Testis (tissue), 3 donors: Measurements from ENCODE around the gene GALNT9. TPM values are rescaled to one million over a fixed set of nuclear protein-coding genes. Genes with fewer than 3 reads are reported as not detected.
"Not testable (repeated sequence)": the region's sequence is repeated elsewhere in the genome, so short reads cannot be mapped to it uniquely, and the experiment has no call there.

Source experiments
- DNase-seq: peaks from one replicate; pipeline ENCODE4 v3.0.0-alpha.2; 2019
- H3K27ac ChIP-seq, 2 donors: fragments of 200-600 bp; sonication (generic); one replicate each; pipeline ENCODE4 v1.5.1; 2019
- H3K27me3 ChIP-seq: fragments of 200-600 bp; sonication (generic); one replicate; pipeline ENCODE4 v1.5.1; 2019
- H3K36me3 ChIP-seq: fragments of 200-600 bp; sonication (generic); one replicate; pipeline ENCODE4 v1.5.1; 2017; ENCODE audit warnings: low read depth; ENCODE audit errors: missing control alignments
- H3K4me1 ChIP-seq: fragments of 200-600 bp; sonication (generic); one replicate; pipeline ENCODE4 v1.5.1; 2019
- H3K4me3 ChIP-seq, 2 donors: fragments of 200-600 bp; sonication (generic); one replicate each; pipeline ENCODE4 v1.5.1; 2017 to 2019
- H3K9me3 ChIP-seq: fragments of 200-600 bp; sonication (generic); one replicate; pipeline ENCODE4 v1.5.1; 2017
- POLR2A ChIP-seq: fragments of 450-650 bp; IDR thresholded peaks from one replicate; pipeline ENCODE4 v1.6.1; 2017; ENCODE audit warnings: antibody characterized with exemption, mild to moderate bottlenecking, moderate library complexity
- WGBS, 2 donors: methylation state at CpG; one replicate each; pipeline ENCODE4 v1.1.5; 2018; 5-methylcytosine and 5-hydroxymethylcytosine counted together
- intact Hi-C: fragments of 100-400 bp; cut with DNase I; formaldehyde crosslinking; loops from one replicate; pipeline ENCODE4 v1.15.1; 2023; ENCODE audit warnings: low total_unique reads
- polyA plus RNA-seq: library from polyadenylated mRNA; stranded (reverse); fragments of 350-450 nt; fragmentation: Illumina TruSeq; extraction: RNeasy Lipid Tissue Mini Kit (QIAGEN cat#74804); gene quantifications from one replicate; pipeline ENCODE4 v1.2.3, GENCODE V29; 2014; ENCODE audit warnings: low read depth, low replicate concordance; ENCODE audit not compliant: insufficient read depth
- total RNA-seq, 2 donors: library from RNA; depleted of rRNA; stranded (reverse); fragments of >200 nt; gene quantifications; one replicate each; pipeline ENCODE4 v1.2.3, GENCODE V29; 2016
- TF ChIP-seq, protein P1 (sequence below), 3 experiments: fragments of 450-650 bp in 2 of 3; fragments of 200-600 bp in 1 of 3; sonication (generic) in 1 of 3; IDR thresholded peaks; one replicate each; pipeline ENCODE4 v1.5.1; 2016 to 2019; ENCODE audit warnings: antibody characterized with exemption in 3 of 3, mild to moderate bottlenecking in 2 of 3, moderate library complexity in 1 of 3

The GALNT9 gene
- total and polyA plus RNA-seq, 3 donors from 2014 or later, result 1.1 to 1.5 (median 1.3) TPM

DNA sequence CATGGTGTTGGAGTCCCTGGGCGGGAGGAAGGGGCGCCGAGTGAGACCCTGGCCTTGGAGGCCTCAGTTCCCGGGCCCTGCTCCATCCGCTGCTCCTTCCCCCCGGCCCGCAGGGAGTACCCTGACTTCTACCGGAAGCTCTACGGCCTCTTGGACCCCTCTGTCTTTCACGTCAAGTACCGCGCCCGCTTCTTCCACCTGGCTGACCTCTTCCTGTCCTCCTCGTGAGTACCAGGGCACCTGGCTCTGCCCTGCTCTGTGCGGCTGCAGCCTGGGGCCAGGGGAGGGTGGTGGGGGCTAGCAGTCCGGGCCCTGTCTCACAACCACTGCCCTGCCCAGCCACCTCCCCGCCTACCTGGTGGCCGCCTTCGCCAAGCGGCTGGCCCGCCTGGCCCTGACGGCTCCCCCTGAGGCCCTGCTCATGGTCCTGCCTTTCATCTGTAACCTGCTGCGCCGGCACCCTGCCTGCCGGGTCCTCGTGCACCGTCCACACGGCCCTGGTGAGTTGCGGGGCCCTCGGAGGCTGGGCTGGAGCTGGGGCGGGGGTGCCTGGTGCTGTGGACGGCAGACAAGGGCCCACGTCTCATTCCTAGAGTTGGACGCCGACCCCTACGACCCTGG, 178.1 kb downstream of the GALNT9 start:
- intact Hi-C loops, result loop anchor here (10.0 kb wide), 1 partner anchor 264 kb away; no protein-coding TSS in a partner anchor
- DNase-seq, result no peak
- H3K4me3 ChIP-seq, result no peak overlapping the region
- no peaks in the 10 kb centered on the region for H3K36me3 ChIP-seq
- H3K27ac ChIP-seq, result no peak overlapping the region
- WGBS, 2 donors, result 95 to 96% methylated on average over 18 to 36 of the region's 36 CpGs
- no peaks in the 10 kb centered on the region for H3K27me3 ChIP-seq
- H3K4me1 ChIP-seq, result no peaks in the 10 kb centered on the region
- TF ChIP-seq, protein P1, sequence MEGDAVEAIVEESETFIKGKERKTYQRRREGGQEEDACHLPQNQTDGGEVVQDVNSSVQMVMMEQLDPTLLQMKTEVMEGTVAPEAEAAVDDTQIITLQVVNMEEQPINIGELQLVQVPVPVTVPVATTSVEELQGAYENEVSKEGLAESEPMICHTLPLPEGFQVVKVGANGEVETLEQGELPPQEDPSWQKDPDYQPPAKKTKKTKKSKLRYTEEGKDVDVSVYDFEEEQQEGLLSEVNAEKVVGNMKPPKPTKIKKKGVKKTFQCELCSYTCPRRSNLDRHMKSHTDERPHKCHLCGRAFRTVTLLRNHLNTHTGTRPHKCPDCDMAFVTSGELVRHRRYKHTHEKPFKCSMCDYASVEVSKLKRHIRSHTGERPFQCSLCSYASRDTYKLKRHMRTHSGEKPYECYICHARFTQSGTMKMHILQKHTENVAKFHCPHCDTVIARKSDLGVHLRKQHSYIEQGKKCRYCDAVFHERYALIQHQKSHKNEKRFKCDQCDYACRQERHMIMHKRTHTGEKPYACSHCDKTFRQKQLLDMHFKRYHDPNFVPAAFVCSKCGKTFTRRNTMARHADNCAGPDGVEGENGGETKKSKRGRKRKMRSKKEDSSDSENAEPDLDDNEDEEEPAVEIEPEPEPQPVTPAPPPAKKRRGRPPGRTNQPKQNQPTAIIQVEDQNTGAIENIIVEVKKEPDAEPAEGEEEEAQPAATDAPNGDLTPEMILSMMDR (IDR thresholded peaks at IDR 0.05), result no peak
- no peak for TF ChIP-seq POLR2A
- H3K9me3 ChIP-seq, result no peaks in the 10 kb centered on the region

DNA sequence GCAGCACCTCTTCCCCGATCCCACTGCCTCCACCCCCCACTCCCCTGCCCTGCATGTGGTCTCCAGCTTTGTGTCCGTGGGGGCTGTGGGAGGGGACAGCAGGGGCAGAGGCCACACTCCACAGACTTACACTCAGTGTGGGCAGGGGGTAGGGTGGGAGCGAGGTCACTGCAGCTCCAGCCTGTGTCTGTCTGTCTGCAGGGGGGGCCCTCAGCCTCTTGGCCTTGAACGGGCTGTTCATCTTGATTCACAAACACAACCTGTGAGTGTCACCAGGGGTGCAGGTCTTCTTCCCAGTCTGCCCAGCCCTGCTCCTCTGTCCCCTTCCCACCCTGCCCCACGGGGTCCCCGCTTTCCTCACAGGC, 178.6 kb downstream of the GALNT9 start:
- no peaks in the 10 kb centered on the region for H3K4me1 ChIP-seq
- no peak for DNase-seq
- no peaks in the 10 kb centered on the region for H3K36me3 ChIP-seq
- no peak overlapping the region for H3K4me3 ChIP-seq
- no peaks in the 10 kb centered on the region for H3K9me3 ChIP-seq
- WGBS, 2 donors, result 91 to 100% methylated on average over 1 to 6 of the region's 6 CpGs
- intact Hi-C loops, result loop anchor here (10.0 kb wide), 1 partner anchor 264 kb away; no protein-coding TSS in a partner anchor
- no peaks in the 10 kb centered on the region for H3K27me3 ChIP-seq
- TF ChIP-seq POLR2A, result no peak
- TF ChIP-seq, protein P1 (IDR thresholded peaks at IDR 0.05), result no peak
- no peak overlapping the region for H3K27ac ChIP-seq

DNA sequence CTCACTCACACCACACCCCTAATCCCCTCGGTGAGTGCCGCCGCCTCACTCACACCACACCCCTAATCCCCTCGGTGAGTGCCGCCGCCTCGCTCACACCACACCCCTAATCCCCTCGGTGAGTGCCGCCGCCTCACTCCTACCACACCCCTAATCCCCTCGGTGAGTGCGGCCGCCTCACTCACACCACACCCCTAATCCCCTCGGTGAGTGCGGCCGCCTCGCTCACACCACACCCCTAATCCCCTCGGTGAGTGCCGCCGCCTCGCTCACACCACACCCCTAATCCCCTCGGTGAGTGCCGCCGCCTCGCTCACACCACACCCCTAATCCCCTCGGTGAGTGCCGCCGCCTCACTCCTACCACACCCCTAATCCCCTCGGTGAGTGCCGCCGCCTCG, 179.9 kb downstream of the GALNT9 start:
- H3K4me1 ChIP-seq, H3K4me3 ChIP-seq, H3K36me3 ChIP-seq, H3K27me3 ChIP-seq, intact Hi-C loops, H3K9me3 ChIP-seq, H3K27ac ChIP-seq, DNase-seq: not testable (repeated sequence)
- 80 to 91% methylated on average over 2 to 6 of the region's 32 CpGs for WGBS, 2 donors

DNA sequence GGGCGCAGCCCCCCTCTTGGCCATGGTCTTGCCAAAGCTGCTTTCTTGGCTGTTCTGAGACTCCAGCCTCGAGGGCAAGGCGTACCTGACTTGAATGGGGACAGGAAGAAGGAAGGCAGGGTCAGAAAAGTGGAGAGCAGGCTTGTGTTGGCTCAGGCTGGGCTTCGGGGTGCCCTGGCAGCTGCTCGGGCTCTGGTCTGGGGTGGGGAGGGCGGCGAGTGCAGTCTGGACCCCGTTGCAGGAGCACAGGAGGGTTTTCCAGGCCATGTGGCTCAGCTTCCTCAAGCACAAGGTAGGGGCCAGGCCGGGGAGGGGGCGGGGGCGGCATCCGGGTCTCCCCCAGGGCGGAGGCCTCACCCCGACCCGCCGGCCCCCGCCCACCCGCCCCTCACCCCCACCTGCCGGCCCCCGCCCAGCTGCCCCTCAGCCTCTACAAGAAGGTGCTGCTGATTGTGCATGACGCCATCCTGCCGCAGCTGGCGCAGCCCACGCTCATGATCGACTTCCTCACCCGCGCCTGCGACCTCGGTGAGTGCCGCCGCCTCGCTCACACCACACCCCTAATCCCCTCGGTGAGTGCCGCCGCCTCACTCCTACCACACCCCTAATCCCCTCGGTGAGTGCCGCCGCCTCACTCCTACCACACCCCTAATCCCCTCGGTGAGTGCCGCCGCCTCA, 180.9 kb downstream of the GALNT9 start:
- no peaks in the 10 kb centered on the region for H3K36me3 ChIP-seq
- 89 to 95% methylated on average over 10 to 41 of the region's 41 CpGs for WGBS, 2 donors

More for the DNA sequence above, 180.9 kb downstream of the GALNT9 start:
- no peak for TF ChIP-seq POLR2A
- TF ChIP-seq, protein P1 (IDR thresholded peaks at IDR 0.05), result no peak
- no peak for DNase-seq
- Histone ChIP-seq H3K4me3 (no peak overlapping the region), H3K27me3 (no peaks in the 10 kb centered on the region), H3K4me1 (peaks cover 9% of the 10 kb centered on the region), H3K9me3 (no peaks in the 10 kb centered on the region), H3K27ac (no peak overlapping the region)
- intact Hi-C loops, result no loop called here
